Gastrocnemius medialis (tissue), 4 donors: ENCODE measurements around the gene ZNF655.

ENCODE experiments used
- POLR2A ChIP-seq, 2 donors: fragments of 450-650 bp; IDR thresholded peaks; one replicate each; pipeline ENCODE4 v1.6.1; 2017; ENCODE audit warnings: antibody characterized with exemption in 2 of 2, mild to moderate bottlenecking in 2 of 2, moderate library complexity in 2 of 2
- TF ChIP-seq, protein P1 (sequence below), 5 experiments: fragments of 450-650 bp in 3 of 5; fragments of 200-600 bp in 2 of 5; sonication (generic) in 2 of 5; IDR thresholded peaks in 4 of 5; conservative IDR thresholded peaks in 1 of 5; 1 replicate in 4 of 5; 2 replicates in 1 of 5; pipeline ENCODE4 v1.5.1; 2016 to 2019; ENCODE audit warnings: antibody characterized with exemption in 5 of 5, mild to moderate bottlenecking in 3 of 5, moderate library complexity in 3 of 5

DNA sequence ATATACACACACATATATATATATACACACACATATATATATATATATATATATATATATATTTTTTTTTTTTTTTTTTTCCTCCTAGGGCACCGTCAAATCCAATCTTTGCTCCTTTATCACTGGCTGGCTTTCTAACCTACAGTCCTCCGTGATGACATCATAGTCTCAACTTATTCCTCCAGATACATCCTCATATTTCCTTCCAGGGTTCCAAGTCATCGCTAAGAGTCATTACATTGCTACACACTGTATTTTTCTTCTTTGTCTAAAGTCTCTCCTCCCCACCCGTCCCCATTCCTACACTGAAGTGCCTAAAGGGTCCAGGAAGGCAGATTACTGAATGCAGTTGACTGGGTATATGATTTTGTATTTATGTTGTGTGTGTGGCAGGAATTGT is 5.4 kb upstream of the ZNF655 start:
- no peak for TF ChIP-seq POLR2A (IDR thresholded peaks at IDR 0.05)
- TF ChIP-seq, protein P1, sequence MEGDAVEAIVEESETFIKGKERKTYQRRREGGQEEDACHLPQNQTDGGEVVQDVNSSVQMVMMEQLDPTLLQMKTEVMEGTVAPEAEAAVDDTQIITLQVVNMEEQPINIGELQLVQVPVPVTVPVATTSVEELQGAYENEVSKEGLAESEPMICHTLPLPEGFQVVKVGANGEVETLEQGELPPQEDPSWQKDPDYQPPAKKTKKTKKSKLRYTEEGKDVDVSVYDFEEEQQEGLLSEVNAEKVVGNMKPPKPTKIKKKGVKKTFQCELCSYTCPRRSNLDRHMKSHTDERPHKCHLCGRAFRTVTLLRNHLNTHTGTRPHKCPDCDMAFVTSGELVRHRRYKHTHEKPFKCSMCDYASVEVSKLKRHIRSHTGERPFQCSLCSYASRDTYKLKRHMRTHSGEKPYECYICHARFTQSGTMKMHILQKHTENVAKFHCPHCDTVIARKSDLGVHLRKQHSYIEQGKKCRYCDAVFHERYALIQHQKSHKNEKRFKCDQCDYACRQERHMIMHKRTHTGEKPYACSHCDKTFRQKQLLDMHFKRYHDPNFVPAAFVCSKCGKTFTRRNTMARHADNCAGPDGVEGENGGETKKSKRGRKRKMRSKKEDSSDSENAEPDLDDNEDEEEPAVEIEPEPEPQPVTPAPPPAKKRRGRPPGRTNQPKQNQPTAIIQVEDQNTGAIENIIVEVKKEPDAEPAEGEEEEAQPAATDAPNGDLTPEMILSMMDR (IDR thresholded peaks at IDR 0.05 in 4 of 5, conservative IDR thresholded peaks at IDR 0.05 in 1 of 5), result no peak
